DOHH2 (cell line): ENCODE measurements around the gene VPS33B.

ENCODE experiments used
- CTCF ChIP-seq: fragments of 200-600 bp; sonication (generic); IDR thresholded peaks from one replicate; pipeline ENCODE4 v1.5.1; 2014; ENCODE audit warnings: antibody characterized with exemption, mild to moderate bottlenecking, low read depth, low read length; ENCODE audit not compliant: poor library complexity, severe bottlenecking
- EZH2phosphoT487 ChIP-seq: fragments of 200-600 bp; sonication (generic); IDR thresholded peaks from 2 replicates; pipeline ENCODE4 v1.6.1; 2017; ENCODE audit warnings: borderline replicate concordance, mild to moderate bottlenecking, antibody characterized with exemption, low read length, moderate library complexity, mixed read lengths

- TF ChIP-seq CTCF (no peak), EZH2phosphoT487 (no peak)
These were observed 4.2 kb downstream of the VPS33B start for GRCh38 chr15:91018158-91018557.
